HCT116 (cell line): Measurements from ENCODE around the gene C20orf96. TPM values are rescaled to one million over a fixed set of nuclear protein-coding genes. Genes with fewer than 3 reads are reported as not detected.

Source experiments
- ATAC-seq: fragments of 200-7000 bp; cut with Tn5 transposase; 2 replicates; pipeline ENCODE4 v1.9.1; 2020; ENCODE audit warnings: mild to moderate bottlenecking, moderate library complexity
- BruUV-seq: library from RNA; stranded (reverse); fragments of 400-500 nt; replicated peaks from 2 replicates; lab custom pipeline; 2021; lab: Mats Ljungman, UMichigan
- CTCF ChIA-PET: fragments of 300-600 bp; sonication (Branson Sonifier 250); formaldehyde crosslinking; loops from one replicate; lab custom pipeline; 2021; ENCODE audit warnings: antibody characterized with exemption; lab: Charles Lee
- POLR2A ChIA-PET: fragments of 300-600, 350-600 bp; sonication (Branson Sonifier 250); formaldehyde crosslinking; loops from one replicate; lab custom pipeline; 2021; ENCODE audit warnings: antibody characterized with exemption; lab: Charles Lee
- RAD21 ChIA-PET, 2 experiments: fragments of 300-600 bp; sonication (Branson Sonifier 250); formaldehyde crosslinking; loops; one replicate each; lab custom pipeline; 2023; ENCODE audit warnings: low total read pairs in 2 of 2; ENCODE audit not compliant: uncharacterized antibody in 2 of 2, unreplicated experiment in 2 of 2, low non-redundant PET in 1 of 2; lab: Charles Lee
- DNase-seq: peaks from one replicate; pipeline ENCODE4 v3.0.0-alpha.2; 2010; ENCODE audit warnings: low read depth, low spot score
- H2AFZ ChIP-seq: fragments of 200-600 bp; shearing (Covaris generic), sonication (generic); 2 replicates; pipeline ENCODE4 v1.6.1; 2017; ENCODE audit warnings: low read depth, mixed run types, mixed read lengths, antibody characterized with exemption, low read length; ENCODE audit not compliant: poor library complexity, severe bottlenecking
- H3K27ac ChIP-seq: 2 replicates; pipeline ENCODE4 v1.5.1; 2012; ENCODE audit warnings: low read depth, low read length
- H3K27me3 ChIP-seq: fragments of 200-600 bp; sonication (generic); 2 replicates; pipeline ENCODE4 v1.6.1; 2016; ENCODE audit warnings: mixed run types, low read length, mixed read lengths; ENCODE audit not compliant: insufficient read depth
- H3K36me3 ChIP-seq, 2 experiments: fragments of 200-500 bp in 1 of 2; fragments of 200-600 bp in 1 of 2; sonication (Bioruptor generic) in 1 of 2; sonication (generic) in 1 of 2; 2 replicates each; pipeline versions ENCODE4 v1.5.1 to v1.6.1; 2014 to 2016; ENCODE audit warnings: low read length in 2 of 2, inconsistent platforms in 1 of 2, mixed read lengths in 1 of 2, mixed run types in 1 of 2; ENCODE audit not compliant: insufficient read depth in 2 of 2, control insufficient read depth in 1 of 2
- H3K4me1 ChIP-seq, 2 experiments: fragments of 200-600 bp in 1 of 2; sonication (generic) in 1 of 2; 2 replicates each; pipeline versions ENCODE4 v1.5.1 to v1.6.1; 2012 to 2017; ENCODE audit warnings: low read length in 2 of 2, inconsistent platforms in 1 of 2, mild to moderate bottlenecking in 1 of 2, mixed read lengths in 1 of 2, mixed run types in 1 of 2, moderate library complexity in 1 of 2; ENCODE audit not compliant: insufficient read depth in 2 of 2, control insufficient read depth in 1 of 2
- H3K4me2 ChIP-seq: fragments of 200-600 bp; sonication (generic); 2 replicates; pipeline ENCODE4 v1.6.1; 2017; ENCODE audit warnings: mixed run types, low read length, mixed read lengths
- H3K4me3 ChIP-seq, 2 experiments: fragments of 200-600 bp in 1 of 2; sonication (generic) in 1 of 2; replicated peaks in 1 of 2; 2 replicates each; pipeline ENCODE4 v1.5.1; 2011 to 2016; ENCODE audit warnings: low read length in 2 of 2, control low read depth in 1 of 2, low read depth in 1 of 2, mild to moderate bottlenecking in 1 of 2, mixed read lengths in 1 of 2, mixed run types in 1 of 2
- H3K79me2 ChIP-seq: fragments of 200-600 bp; sonication (generic); 2 replicates; pipeline ENCODE4 v1.6.1; 2017; ENCODE audit warnings: mild to moderate bottlenecking, mixed run types, low read length, moderate library complexity, mixed read lengths; ENCODE audit not compliant: insufficient read depth
- H3K9ac ChIP-seq: fragments of 200-600 bp; sonication (generic); 2 replicates; pipeline ENCODE4 v1.6.1; 2016; ENCODE audit warnings: low read length, mixed read lengths
- H3K9me2 ChIP-seq: fragments of 200-600 bp; sonication (generic), shearing (Covaris generic); 2 replicates; pipeline ENCODE4 v1.6.1; 2017; ENCODE audit warnings: mixed run types, mild to moderate bottlenecking, moderate library complexity; ENCODE audit not compliant: insufficient read depth
- H3K9me3 ChIP-seq, 2 experiments: fragments of 200-500 bp in 1 of 2; fragments of 200-600 bp in 1 of 2; sonication (Bioruptor generic) in 1 of 2; sonication (generic) in 1 of 2; 2 replicates each; pipeline ENCODE4 v1.6.1; 2014 to 2017; ENCODE audit warnings: low read length in 2 of 2, mixed read lengths in 2 of 2, inconsistent platforms in 1 of 2, low read depth in 1 of 2, mild to moderate bottlenecking in 1 of 2, mixed run types in 1 of 2, moderate library complexity in 1 of 2; ENCODE audit not compliant: control insufficient read depth in 1 of 2, insufficient read depth in 1 of 2
- H4K20me1 ChIP-seq: fragments of 200-600 bp; sonication (generic), shearing (Covaris generic); 2 replicates; pipeline ENCODE4 v1.6.1; 2017; ENCODE audit warnings: mixed run types, mild to moderate bottlenecking, moderate library complexity; ENCODE audit not compliant: insufficient read depth
- EGR1 ChIP-seq: IDR thresholded peaks from 2 replicates; pipeline ENCODE4 v1.6.1; 2012; ENCODE audit warnings: low read depth
- FOSL1 ChIP-seq: IDR thresholded peaks from 2 replicates; pipeline ENCODE4 v1.6.1; 2012; ENCODE audit warnings: low read depth
- POLR2A ChIP-seq: IDR thresholded peaks from 2 replicates; pipeline ENCODE4 v1.7.0; 2011; ENCODE audit warnings: borderline replicate concordance; ENCODE audit not compliant: insufficient read depth, insufficient read length; ENCODE audit errors: extremely low read depth
- SP1 ChIP-seq: IDR thresholded peaks from 2 replicates; pipeline ENCODE4 v1.6.1; 2012; ENCODE audit warnings: low read depth
- ZFX ChIP-seq: fragments of 450-650 bp; IDR thresholded peaks from 2 replicates; pipeline ENCODE4 v1.6.1; 2017
- ZNF274 ChIP-seq: fragments of 200-500 bp; sonication (Bioruptor generic); IDR thresholded peaks from 2 replicates; pipeline ENCODE4 v1.6.1; 2014; ENCODE audit warnings: mild to moderate bottlenecking, low read depth, low read length, inconsistent platforms
- intact Hi-C: fragments of 100-400 bp; cut with micrococcal nuclease; formaldehyde crosslinking; loops from 2 replicates; pipeline ENCODE4 v1.10.0; 2022
- total RNA-seq: library from RNA; stranded (reverse); gene quantifications from one replicate; pipeline ENCODE4 v1.2.1, GENCODE V29; 2021; ENCODE audit not compliant: unreplicated experiment
- TF ChIP-seq, protein P1 (sequence below), 3 experiments: fragments of 200-600 bp in 1 of 3; sonication (generic) in 1 of 3; IDR thresholded peaks in 2 of 3; conservative IDR thresholded peaks in 1 of 3; 2 replicates each; pipeline ENCODE4 v1.5.1; 2012 to 2017; ENCODE audit warnings: low read depth in 2 of 3, low read length in 2 of 3, antibody characterized with exemption in 1 of 3, borderline replicate concordance in 1 of 3, control low read depth in 1 of 3, mild to moderate bottlenecking in 1 of 3, mixed read lengths in 1 of 3, mixed run types in 1 of 3, moderate library complexity in 1 of 3; ENCODE audit not compliant: insufficient read depth in 1 of 3
- TF ChIP-seq, protein P2 (sequence below): IDR thresholded peaks from 2 replicates; pipeline ENCODE4 v1.6.1; 2012

C20orf96 gene
- total RNA-seq, 1 experiment from 2014 or later: 22.1 TPM

DNA sequence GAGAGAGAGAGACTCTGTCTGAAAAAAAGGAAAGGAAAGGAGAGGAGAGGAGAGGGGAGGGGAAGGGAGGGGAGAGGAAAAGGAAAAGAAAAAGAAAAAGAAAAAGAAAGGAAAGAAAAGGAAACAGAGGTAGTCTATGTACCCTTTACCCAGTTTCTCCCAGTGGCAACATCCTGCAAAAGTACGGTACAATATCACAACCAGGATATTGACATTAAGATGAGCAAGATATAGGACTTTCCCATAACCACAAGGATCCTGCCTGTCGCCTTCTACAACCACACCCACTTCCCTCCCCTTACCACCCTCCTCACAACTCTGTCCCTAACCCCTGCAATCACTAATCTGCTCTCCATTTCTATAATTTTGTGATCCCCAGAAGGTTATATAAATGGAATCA, 4.0 kb downstream of the C20orf96 start (continued):
- no peak for TF ChIP-seq POLR2A
- TF ChIP-seq, protein P1, sequence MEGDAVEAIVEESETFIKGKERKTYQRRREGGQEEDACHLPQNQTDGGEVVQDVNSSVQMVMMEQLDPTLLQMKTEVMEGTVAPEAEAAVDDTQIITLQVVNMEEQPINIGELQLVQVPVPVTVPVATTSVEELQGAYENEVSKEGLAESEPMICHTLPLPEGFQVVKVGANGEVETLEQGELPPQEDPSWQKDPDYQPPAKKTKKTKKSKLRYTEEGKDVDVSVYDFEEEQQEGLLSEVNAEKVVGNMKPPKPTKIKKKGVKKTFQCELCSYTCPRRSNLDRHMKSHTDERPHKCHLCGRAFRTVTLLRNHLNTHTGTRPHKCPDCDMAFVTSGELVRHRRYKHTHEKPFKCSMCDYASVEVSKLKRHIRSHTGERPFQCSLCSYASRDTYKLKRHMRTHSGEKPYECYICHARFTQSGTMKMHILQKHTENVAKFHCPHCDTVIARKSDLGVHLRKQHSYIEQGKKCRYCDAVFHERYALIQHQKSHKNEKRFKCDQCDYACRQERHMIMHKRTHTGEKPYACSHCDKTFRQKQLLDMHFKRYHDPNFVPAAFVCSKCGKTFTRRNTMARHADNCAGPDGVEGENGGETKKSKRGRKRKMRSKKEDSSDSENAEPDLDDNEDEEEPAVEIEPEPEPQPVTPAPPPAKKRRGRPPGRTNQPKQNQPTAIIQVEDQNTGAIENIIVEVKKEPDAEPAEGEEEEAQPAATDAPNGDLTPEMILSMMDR (IDR thresholded peaks at IDR 0.05 in 2 of 3, conservative IDR thresholded peaks at IDR 0.05 in 1 of 3; ENCODE audit: borderline replicate concordance in 1 of 3, insufficient read depth in 1 of 3, low read depth in 2 of 3, low read length in 2 of 3): no peak
- TF ChIP-seq ZNF274: no peak
- TF ChIP-seq EGR1: no peak
- no peak for TF ChIP-seq SP1
- TF ChIP-seq ZFX: no peak

DNA sequence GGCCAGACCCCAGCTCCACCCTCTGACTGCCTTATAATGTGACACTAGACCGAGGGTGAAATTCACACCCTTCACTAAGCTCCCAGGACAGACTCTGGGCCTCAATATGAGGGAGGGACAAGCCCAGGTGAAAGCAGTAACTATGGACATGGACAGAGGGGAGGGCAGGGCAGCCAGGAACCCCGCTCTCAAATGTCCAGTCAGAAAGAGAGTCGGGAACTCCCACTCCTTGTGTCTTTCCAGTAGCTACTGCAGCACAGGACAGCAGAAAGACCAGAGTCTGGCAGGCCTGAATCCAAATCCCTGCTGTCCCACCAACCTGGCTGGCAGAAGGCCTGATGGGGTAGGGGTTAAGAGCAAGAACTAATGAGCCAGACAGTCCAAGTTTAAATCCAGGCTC, 6.4 kb downstream of the C20orf96 start:
- Histone ChIP-seq H2AFZ (no peak overlapping the region), H3K4me3 (no peak overlapping the region), H3K79me2 (no peaks in the 10 kb centered on the region), H3K36me3 (peaks cover 3 to 12% of the 10 kb centered on the region in 2 experiments; a peak in 2 of 4 replicates), H3K27me3 (no peaks in the 10 kb centered on the region), H3K9me3 (no peaks in the 10 kb centered on the region), H4K20me1 (no peaks in the 10 kb centered on the region), H3K27ac (no peak overlapping the region)
- RAD21 ChIA-PET: no interaction called here
- DNase-seq (no peak), ATAC-seq (no peak)
- CTCF ChIA-PET: no interaction called here
- POLR2A ChIA-PET: no interaction called here
- no TSS peak for BruUV-seq
- intact Hi-C loops: no loop called here
- TF ChIP-seq, protein P2, sequence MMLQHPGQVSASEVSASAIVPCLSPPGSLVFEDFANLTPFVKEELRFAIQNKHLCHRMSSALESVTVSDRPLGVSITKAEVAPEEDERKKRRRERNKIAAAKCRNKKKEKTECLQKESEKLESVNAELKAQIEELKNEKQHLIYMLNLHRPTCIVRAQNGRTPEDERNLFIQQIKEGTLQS: no peak
- TF ChIP-seq FOSL1 (no peak), SP1 (no peak), ZFX (no peak), EGR1 (no peak)
- TF ChIP-seq, all 23 proteins: peak for 0
- peaks cover under 1 to 2% of the 10 kb centered on the region in 2 experiments for H3K4me1 ChIP-seq
- H3K9me2 ChIP-seq: no peaks in the 10 kb centered on the region
- no peak overlapping the region for H3K9ac ChIP-seq
- no peak overlapping the region for H3K4me2 ChIP-seq
